ENCODE results near the gene MGST3. TPM values are rescaled to one million over a fixed set of nuclear protein-coding genes. Genes with fewer than 3 reads are reported as not detected.

MGST3 gene
- total and polyA plus RNA-seq, 2 of the 13 experiments (the other 11 are each of a cell fraction or from before 2014, with no cell fraction given): 59.7 to 61.2 TPM

GRCh38 chr1:165674599-165674998 lies 43.6 kb downstream of the MGST3 start:
- Histone ChIP-seq H2AFZ (ENCODE audit: low read length) (no peak overlapping the region), H3K9ac (ENCODE audit: insufficient read depth, low read depth, low read length) (no peak overlapping the region), H3K36me3 (replicated peaks in 1 of 2; ENCODE audit: control insufficient read depth in 1 of 2, insufficient read depth in 2 of 2, low read length in 2 of 2) (peaks cover 3 to 21% of the 10 kb centered on the region in 2 experiments; a peak in 3 of 5 replicates), H3K79me2 (ENCODE audit: insufficient read depth, low read length) (no peaks in the 10 kb centered on the region), H3K4me2 (ENCODE audit: low read depth, low read length) (no peak overlapping the region), H3K4me1 (ENCODE audit: insufficient read depth, low read length) (no peaks in the 10 kb centered on the region), H3K27ac (ENCODE audit: extremely low read length, insufficient read depth, low read length) (no peak overlapping the region), H3K27me3 (ENCODE audit: control insufficient read depth in 1 of 2, insufficient read depth in 2 of 2, low read length in 2 of 2) (no peaks in the 10 kb centered on the region), H3K9me3 (ENCODE audit: low read length) (no peaks in the 10 kb centered on the region), H3K4me3 (replicated peaks in 1 of 3; ENCODE audit: insufficient read depth in 1 of 3, low read depth in 2 of 3, low read length in 3 of 3) (no peak overlapping the region), H4K20me1 (ENCODE audit: insufficient read depth, low read length) (no peaks in the 10 kb centered on the region)
- in situ Hi-C loops (cut with HindIII; ENCODE audit: extremely low pct_ligation_motif_present, low pct_unique_long_range_greater_than_20kb): no loop called here
- BruUV-seq (replicated peaks): no TSS peak
- intact Hi-C loops (cut with micrococcal nuclease; ENCODE audit: unreplicated experiment): no loop called here
- ChIA-PET CTCF (ENCODE audit: low intra/inter-chr PET ratio, low total read pairs) (no interaction called here), POLR2A (no interaction called here)
- 97% methylated on average over 8 of the region's 8 CpGs for WGBS (ENCODE audit: low lambda C conversion rate)
- FAIRE-seq: no peak
- no peak for ATAC-seq
- no peak for TF ChIP-seq TCF7L2 (IDR thresholded peaks at IDR 0.05; ENCODE audit: low read depth, low read length)
- TF ChIP-seq KAT7 (CRISPR knock-in tag; IDR thresholded peaks at IDR 0.05; ENCODE audit: borderline replicate concordance): no peak
- no peak for TF ChIP-seq HNRNPH1 (optimal IDR thresholded peaks at IDR 0.05; ENCODE audit: low read depth, low read length)
- no peak for TF ChIP-seq SMARCC2 (IDR thresholded peaks at IDR 0.05)
- no peak for TF ChIP-seq KMT2A (CRISPR knock-in tag; IDR thresholded peaks at IDR 0.05)
- DNase-seq (ENCODE audit: low spot score): no peak

GRCh38 chr1:165675794-165676193 lies 44.8 kb downstream of the MGST3 start:
- in situ Hi-C loops (cut with HindIII; ENCODE audit: extremely low pct_ligation_motif_present, low pct_unique_long_range_greater_than_20kb) (no loop called here), intact Hi-C loops (cut with micrococcal nuclease; ENCODE audit: unreplicated experiment) (no loop called here)
- WGBS (ENCODE audit: low lambda C conversion rate): 94% methylated on average over 1 of the region's 1 CpG
- no peak for DNase-seq (ENCODE audit: low spot score)
- TF ChIP-seq NFYC (CRISPR knock-in tag; IDR thresholded peaks at IDR 0.05) (no peak), PHF20 (CRISPR knock-in tag; IDR thresholded peaks at IDR 0.05) (no peak), ZNF10 (CRISPR knock-in tag; IDR thresholded peaks at IDR 0.05; ENCODE audit: borderline replicate concordance, low read depth) (no peak), SRF (IDR thresholded peaks at IDR 0.05; ENCODE audit: low read depth, low read length) (no peak), ZNF879 (CRISPR knock-in tag; IDR thresholded peaks at IDR 0.05) (no peak), MXI1 (IDR thresholded peaks at IDR 0.05; ENCODE audit: borderline replicate concordance, low read depth, low read length) (no peak), NFE2L2 (IDR thresholded peaks at IDR 0.05; ENCODE audit: low read length) (no peak), SATB2 (CRISPR knock-in tag; IDR thresholded peaks at IDR 0.05) (no peak), ZNF496 (CRISPR knock-in tag; IDR thresholded peaks at IDR 0.05; ENCODE audit: insufficient replicate concordance) (no peak), ONECUT2 (CRISPR knock-in tag; IDR thresholded peaks at IDR 0.05) (no peak), E2F5 (CRISPR knock-in tag; conservative IDR thresholded peaks at IDR 0.05) (no peak), NCOA1 (CRISPR knock-in tag; IDR thresholded peaks at IDR 0.05) (no peak), ZMYM4 (CRISPR knock-in tag; IDR thresholded peaks at IDR 0.05) (no peak), MTF1 (CRISPR knock-in tag; IDR thresholded peaks at IDR 0.05) (no peak)
- Histone ChIP-seq H3K27me3 (ENCODE audit: control insufficient read depth in 1 of 2, insufficient read depth in 2 of 2, low read length in 2 of 2) (no peaks in the 10 kb centered on the region), H3K9ac (ENCODE audit: insufficient read depth, low read depth, low read length) (no peak overlapping the region), H2AFZ (ENCODE audit: low read length) (no peak overlapping the region), H3K27ac (ENCODE audit: extremely low read length, insufficient read depth, low read length) (no peak overlapping the region), H3K36me3 (replicated peaks in 1 of 2; ENCODE audit: control insufficient read depth in 1 of 2, insufficient read depth in 2 of 2, low read length in 2 of 2) (peaks cover 3 to 27% of the 10 kb centered on the region in 2 experiments; a peak in 3 of 5 replicates), H3K4me3 (replicated peaks in 1 of 3; ENCODE audit: insufficient read depth in 1 of 3, low read depth in 2 of 3, low read length in 3 of 3) (no peak overlapping the region), H3K4me2 (ENCODE audit: low read depth, low read length) (no peak overlapping the region), H3K9me3 (ENCODE audit: low read length) (no peaks in the 10 kb centered on the region), H3K4me1 (ENCODE audit: insufficient read depth, low read length) (no peaks in the 10 kb centered on the region), H3K79me2 (ENCODE audit: insufficient read depth, low read length) (no peaks in the 10 kb centered on the region), H4K20me1 (ENCODE audit: insufficient read depth, low read length) (no peaks in the 10 kb centered on the region)
- POLR2A ChIA-PET: no interaction called here
- ATAC-seq: no peak
- FAIRE-seq: no peak
- no TSS peak for BruUV-seq (replicated peaks)
- CTCF ChIA-PET (ENCODE audit: low intra/inter-chr PET ratio, low total read pairs): no interaction called here
